GM19238 (cell line): ENCODE data around the gene FAM170B.

Source experiments
- DNase-seq: peaks from one replicate; pipeline ENCODE4 v3.0.0; 2011; ENCODE audit warnings: low spot score; ENCODE audit not compliant: insufficient read length

Gene FAM170B

GRCh38 chr10:49106451-49106850 is 27.4 kb downstream of the FAM170B start:
- DNase-seq: no peak

GRCh38 chr10:49105076-49105475 is 28.7 kb downstream of the FAM170B start:
- DNase-seq: no peak

- DNase-seq: no peak
Observed at GRCh38 chr10:49104323-49104722, 29.5 kb downstream of the FAM170B start.

- DNase-seq: no peak
Observed at GRCh38 chr10:49103761-49104160, 30.1 kb downstream of the FAM170B start.

GRCh38 chr10:49099046-49099445 is 34.8 kb downstream of the FAM170B start:
- no peak for DNase-seq

GRCh38 chr10:49096890-49097445 is 36.9 kb downstream of the FAM170B start:
- no peak for DNase-seq

- no peak for DNase-seq
Observed at GRCh38 chr10:49094646-49095045, 39.2 kb downstream of the FAM170B start.

- DNase-seq: no peak
Observed at GRCh38 chr10:49093922-49094321, 39.9 kb downstream of the FAM170B start.

- no peak for DNase-seq
Observed at GRCh38 chr10:49092477-49092876, 41.3 kb downstream of the FAM170B start.

GRCh38 chr10:49091450-49092210 is 42.2 kb downstream of the FAM170B start:
- DNase-seq: no peak

- DNase-seq: no peak
Observed at GRCh38 chr10:49090696-49091380, 43.0 kb downstream of the FAM170B start.

- no peak for DNase-seq
Observed at GRCh38 chr10:49090189-49090575, 43.6 kb downstream of the FAM170B start.

- no peak for DNase-seq
Observed at GRCh38 chr10:49089557-49090188, 44.1 kb downstream of the FAM170B start.

- no peak for DNase-seq
Observed at GRCh38 chr10:49089152-49089551, 44.7 kb downstream of the FAM170B start.

- no peak for DNase-seq
Observed at GRCh38 chr10:49086889-49087288, 46.9 kb downstream of the FAM170B start.

- no peak for DNase-seq
Observed at GRCh38 chr10:49083261-49083660, 50.6 kb downstream of the FAM170B start.

- no peak for DNase-seq
Observed at GRCh38 chr10:49082766-49083165, 51.1 kb downstream of the FAM170B start.

GRCh38 chr10:49081547-49082275 is 52.1 kb downstream of the FAM170B start:
- no peak for DNase-seq
